ENCODE measurements around the gene CCDC34.

Gene CCDC34

DNA sequence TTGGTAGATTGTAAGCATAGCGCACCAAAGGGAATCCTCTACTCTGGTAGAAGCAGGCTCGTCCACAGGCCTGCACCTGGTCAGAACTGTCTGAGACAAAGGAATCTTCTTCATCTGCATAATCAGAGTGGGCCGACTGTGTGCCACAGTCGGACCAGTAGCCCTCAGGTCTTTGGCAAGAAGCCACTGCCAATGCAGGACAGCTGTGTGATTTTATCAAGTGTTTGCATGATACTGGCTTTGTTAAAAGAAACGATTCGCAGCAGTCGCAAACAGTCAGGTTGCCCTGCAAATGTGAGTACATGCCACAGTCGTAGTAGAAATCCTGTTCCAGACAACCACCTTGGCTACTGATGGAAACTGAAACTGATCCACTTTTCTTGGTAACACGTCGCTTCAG is 4.9 kb upstream of the CCDC34 start:
- no peak for DNase-seq (ENCODE audit: extremely low read depth, low read depth)
- TF ChIP-seq, protein P1, sequence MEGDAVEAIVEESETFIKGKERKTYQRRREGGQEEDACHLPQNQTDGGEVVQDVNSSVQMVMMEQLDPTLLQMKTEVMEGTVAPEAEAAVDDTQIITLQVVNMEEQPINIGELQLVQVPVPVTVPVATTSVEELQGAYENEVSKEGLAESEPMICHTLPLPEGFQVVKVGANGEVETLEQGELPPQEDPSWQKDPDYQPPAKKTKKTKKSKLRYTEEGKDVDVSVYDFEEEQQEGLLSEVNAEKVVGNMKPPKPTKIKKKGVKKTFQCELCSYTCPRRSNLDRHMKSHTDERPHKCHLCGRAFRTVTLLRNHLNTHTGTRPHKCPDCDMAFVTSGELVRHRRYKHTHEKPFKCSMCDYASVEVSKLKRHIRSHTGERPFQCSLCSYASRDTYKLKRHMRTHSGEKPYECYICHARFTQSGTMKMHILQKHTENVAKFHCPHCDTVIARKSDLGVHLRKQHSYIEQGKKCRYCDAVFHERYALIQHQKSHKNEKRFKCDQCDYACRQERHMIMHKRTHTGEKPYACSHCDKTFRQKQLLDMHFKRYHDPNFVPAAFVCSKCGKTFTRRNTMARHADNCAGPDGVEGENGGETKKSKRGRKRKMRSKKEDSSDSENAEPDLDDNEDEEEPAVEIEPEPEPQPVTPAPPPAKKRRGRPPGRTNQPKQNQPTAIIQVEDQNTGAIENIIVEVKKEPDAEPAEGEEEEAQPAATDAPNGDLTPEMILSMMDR (IDR thresholded peaks at IDR 0.05; ENCODE audit: low read depth, low read length, missing control alignments), result no peak
- H3K4me3 ChIP-seq (replicated peaks; ENCODE audit: low read depth, low read length), result no peak overlapping the region

- peak overlapping the region; percentile 84 for H3K4me3 ChIP-seq (replicated peaks; ENCODE audit: low read depth, low read length)
- TF ChIP-seq, protein P1 (IDR thresholded peaks at IDR 0.05; ENCODE audit: low read depth, low read length, missing control alignments), result no peak
- no peak for DNase-seq (ENCODE audit: extremely low read depth, low read depth)
These were observed 632 bp upstream of the CCDC34 start for GRCh38 chr11:27363576-27364117.

DNA sequence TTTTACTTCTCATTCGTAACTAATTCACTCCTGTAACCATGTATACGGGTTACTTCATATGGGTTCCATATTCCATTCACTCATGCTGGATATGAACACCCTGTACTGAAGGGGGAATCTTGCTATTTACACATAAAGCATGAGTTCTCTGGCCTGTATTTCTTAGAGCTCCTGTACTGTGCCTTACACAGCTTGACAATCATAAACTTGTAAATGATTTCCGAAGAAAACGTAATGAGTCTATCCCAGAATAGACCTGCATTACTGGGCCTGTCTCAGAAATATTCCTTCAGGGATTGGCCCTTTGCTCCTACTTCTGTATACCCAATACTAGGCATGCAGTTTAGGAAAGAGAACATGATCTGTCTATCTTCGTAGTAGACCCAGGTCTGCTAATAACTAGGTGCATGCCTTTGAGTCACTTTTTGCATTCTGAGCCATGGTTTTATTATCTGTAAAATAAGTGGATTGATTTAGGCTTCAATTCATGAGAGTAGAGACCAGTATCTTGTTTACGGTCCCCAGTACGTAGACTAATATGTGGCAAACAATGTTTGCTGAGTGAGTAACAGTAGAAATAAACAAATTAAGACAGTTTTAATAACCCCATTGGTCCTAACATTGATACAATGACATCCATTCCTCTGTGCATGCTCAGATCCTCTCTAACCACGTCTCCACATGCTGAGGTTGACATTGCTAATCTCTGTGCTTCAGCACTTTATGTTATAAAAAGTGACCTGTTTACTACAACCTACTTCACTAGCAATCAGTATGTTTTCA is 1.2 kb downstream of the CCDC34 start:
- TF ChIP-seq, protein P1 (IDR thresholded peaks at IDR 0.05; ENCODE audit: low read depth, low read length, missing control alignments), result no peak
- DNase-seq (ENCODE audit: extremely low read depth, low read depth), result no peak
- peak overlapping the region; percentile 84 for H3K4me3 ChIP-seq (replicated peaks; ENCODE audit: low read depth, low read length)

DNA sequence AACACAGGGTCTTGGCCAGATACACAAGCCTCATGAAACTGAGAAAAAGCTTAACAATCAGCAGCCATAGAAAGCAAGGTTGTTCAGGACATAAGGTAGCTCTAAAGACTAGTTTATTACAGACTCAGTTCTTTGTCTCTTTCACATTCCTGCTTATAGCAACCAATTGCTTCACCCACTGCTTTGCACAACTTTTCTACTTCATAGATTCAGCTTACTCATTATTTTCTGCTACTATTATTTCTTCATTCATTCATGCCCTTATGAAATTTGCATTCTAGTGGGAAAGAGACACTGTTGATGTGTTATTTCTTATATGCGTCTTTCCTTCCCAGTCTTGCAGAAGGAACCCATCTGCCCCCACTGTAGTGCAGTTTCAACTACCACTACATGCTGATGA is 4.7 kb downstream of the CCDC34 start:
- TF ChIP-seq, protein P1 (IDR thresholded peaks at IDR 0.05; ENCODE audit: low read depth, low read length, missing control alignments), result no peak
- DNase-seq (ENCODE audit: extremely low read depth, low read depth), result no peak
- no peak overlapping the region for H3K4me3 ChIP-seq (replicated peaks; ENCODE audit: low read depth, low read length)

GRCh38 chr11:27357250-27357649 is 5.8 kb downstream of the CCDC34 start:
- TF ChIP-seq, protein P1 (IDR thresholded peaks at IDR 0.05; ENCODE audit: low read depth, low read length, missing control alignments), result no peak
- no peak for DNase-seq (ENCODE audit: extremely low read depth, low read depth)
- H3K4me3 ChIP-seq (replicated peaks; ENCODE audit: low read depth, low read length), result no peak overlapping the region

- TF ChIP-seq, protein P1 (IDR thresholded peaks at IDR 0.05; ENCODE audit: low read depth, low read length, missing control alignments), result no peak
- H3K4me3 ChIP-seq (replicated peaks; ENCODE audit: low read depth, low read length), result no peak overlapping the region
- DNase-seq (ENCODE audit: extremely low read depth, low read depth), result no peak
These were observed 6.3 kb downstream of the CCDC34 start for GRCh38 chr11:27356624-27357222.
